ENCODE results near the gene PTN. TPM values are rescaled to one million over a fixed set of nuclear protein-coding genes. Genes with fewer than 3 reads are reported as not detected.

The PTN gene
- polyA plus RNA-seq, 2 of the 4 experiments (the other 2 are of a cell fraction) = not detected

GRCh38 chr7:137388916-137389315 lies 45.4 kb upstream of the PTN start:
- Histone ChIP-seq H3K9me3 (no peaks in the 10 kb centered on the region), H3K4me2 (no peak overlapping the region), H3K4me1 (no peaks in the 10 kb centered on the region), H3K27ac (no peak overlapping the region), H3K4me3 (no peak overlapping the region)
- CTCF ChIA-PET = no interaction called here
- WGBS (ENCODE audit: missing lambda C conversion rate) = 0% methylated on average over 1 of the region's 1 CpG
- POLR2A ChIA-PET = no interaction called here
- DNase-seq (ENCODE audit: low read depth in 1 of 2, low spot score in 1 of 2) (no peak), ATAC-seq (no peak), FAIRE-seq (no peak)
- TF ChIP-seq ELK1 (IDR thresholded peaks at IDR 0.05; ENCODE audit: low read depth, low read length) (no peak), E2F6 (IDR thresholded peaks at IDR 0.05; ENCODE audit: borderline replicate concordance, low read depth) (no peak), HES2 (IDR thresholded peaks at IDR 0.05) (no peak), EP300 (IDR thresholded peaks at IDR 0.05) (no peak), HOXA7 (CRISPR knock-in tag; IDR thresholded peaks at IDR 0.05) (no peak), CTCF (IDR thresholded peaks at IDR 0.05) (no peak), SREBF2 (IDR thresholded peaks at IDR 0.05) (no peak), JUN (IDR thresholded peaks at IDR 0.05) (no peak), BHLHE40 (IDR thresholded peaks at IDR 0.05; ENCODE audit: low read depth, low read length) (no peak), HOXB13 (CRISPR knock-in tag; IDR thresholded peaks at IDR 0.05; ENCODE audit: low read depth) (no peak), ZC3H11A (IDR thresholded peaks at IDR 0.05) (no peak), RNF2 (IDR thresholded peaks at IDR 0.05; ENCODE audit: borderline replicate concordance, low read depth) (no peak), NR3C1 (IDR thresholded peaks at IDR 0.05) (no peak), RFX5 (IDR thresholded peaks at IDR 0.05) (no peak), GATA3 (IDR thresholded peaks at IDR 0.05; ENCODE audit: borderline replicate concordance) (no peak)

GRCh38 chr7:137386966-137387365 lies 43.4 kb upstream of the PTN start:
- no peak for FAIRE-seq
- DNase-seq (ENCODE audit: low read depth in 1 of 2, low spot score in 1 of 2) = no peak
- WGBS (ENCODE audit: missing lambda C conversion rate) = 0% methylated on average over 1 of the region's 1 CpG
- no peak for ATAC-seq
- ChIA-PET POLR2A (no interaction called here), CTCF (no interaction called here)
- Histone ChIP-seq H3K9me3 (no peaks in the 10 kb centered on the region), H3K27ac (no peak overlapping the region), H3K4me2 (no peak overlapping the region), H3K4me3 (no peak overlapping the region), H3K4me1 (no peaks in the 10 kb centered on the region)
- TF ChIP-seq PHF8 (IDR thresholded peaks at IDR 0.05; ENCODE audit: borderline replicate concordance, low read depth) (no peak), HDAC2 (IDR thresholded peaks at IDR 0.05) (no peak), FOSB (CRISPR knock-in tag; IDR thresholded peaks at IDR 0.05) (no peak), CBX8 (IDR thresholded peaks at IDR 0.05) (no peak)

GRCh38 chr7:137381045-137381444 lies 37.5 kb upstream of the PTN start:
- FAIRE-seq (no peak), DNase-seq (ENCODE audit: low read depth in 1 of 2, low spot score in 1 of 2) (no peak), ATAC-seq (no peak)
- ChIA-PET POLR2A (no interaction called here), CTCF (no interaction called here)
- H3K4me3 ChIP-seq = no peak overlapping the region
- TF ChIP-seq BHLHE40 (IDR thresholded peaks at IDR 0.05; ENCODE audit: low read depth, low read length) = no peak
- TF ChIP-seq HOXB13 (CRISPR knock-in tag; IDR thresholded peaks at IDR 0.05; ENCODE audit: low read depth) = no peak
- TF ChIP-seq RCOR1 (IDR thresholded peaks at IDR 0.05; ENCODE audit: low read depth, low read length) = no peak
- TF ChIP-seq FOXS1 (CRISPR knock-in tag; IDR thresholded peaks at IDR 0.05) = no peak
- no peak for TF ChIP-seq USF2 (IDR thresholded peaks at IDR 0.05)
- no peak for TF ChIP-seq NR3C1 (IDR thresholded peaks at IDR 0.05)
- no peak for TF ChIP-seq RNF2 (IDR thresholded peaks at IDR 0.05; ENCODE audit: borderline replicate concordance, low read depth)
- no peak for TF ChIP-seq KDM5A (IDR thresholded peaks at IDR 0.05)
- TF ChIP-seq NFE2L2 (conservative IDR thresholded peaks at IDR 0.05; ENCODE audit: low read length) = no peak
- TF ChIP-seq PHF8 (IDR thresholded peaks at IDR 0.05; ENCODE audit: borderline replicate concordance, low read depth) = no peak
- WGBS (ENCODE audit: missing lambda C conversion rate) = 0% methylated on average over 1 of the region's 1 CpG
- no peak overlapping the region for H3K4me2 ChIP-seq
- no peak overlapping the region for H3K27ac ChIP-seq
- no peaks in the 10 kb centered on the region for H3K9me3 ChIP-seq
- H3K4me1 ChIP-seq = no peaks in the 10 kb centered on the region
